NCI-H146 (cell line): ENCODE measurements around the gene HSDL2.
A peak's percentile ranks its signal among the peaks of the same experiment; 100 is the strongest.
"Not testable (repeated sequence)": the region's sequence is repeated elsewhere in the genome, so short reads cannot be mapped to it uniquely, and the experiment has no call there.

Experiments used
- DNase-seq: peaks from one replicate; lab custom pipeline; 2025; lab: John Stamatoyannopoulos, UW

The HSDL2 gene

GRCh38 chr9:112380102-112380824, at the start of gene HSDL2:
Gene HSDL2 (plus strand): TSS chr9:112380108. CDS start chr9:112380164, 56 bp downstream.
- no peak for DNase-seq

- no peak for DNase-seq
These were observed 48.3 kb upstream of the HSDL2 start for GRCh38 chr9:112331674-112331952.

GRCh38 chr9:112332214-112332613, 47.7 kb upstream of the HSDL2 start:
- no peak for DNase-seq

GRCh38 chr9:112332674-112332976, 47.3 kb upstream of the HSDL2 start:
- DNase-seq, result no peak

GRCh38 chr9:112332977-112333638, 46.8 kb upstream of the HSDL2 start, which contains the start of gene PTBP3:
Gene PTBP3 (minus strand): TSS chr9:112333619. CDS start chr9:112297865, 35,754 bp downstream.
- peak; percentile 91 for DNase-seq

GRCh38 chr9:112333639-112334431, 46.1 kb upstream of the HSDL2 start:
- peak; percentile 91 for DNase-seq

GRCh38 chr9:112334432-112334841, 45.5 kb upstream of the HSDL2 start:
- no peak for DNase-seq

- no peak for DNase-seq
These were observed 42.4 kb upstream of the HSDL2 start for GRCh38 chr9:112337547-112337946.

GRCh38 chr9:112338561-112338960, 41.3 kb upstream of the HSDL2 start:
- DNase-seq, result no peak

- DNase-seq, result no peak
These were observed 40.0 kb upstream of the HSDL2 start for GRCh38 chr9:112339886-112340285.

GRCh38 chr9:112341730-112342129, 38.2 kb upstream of the HSDL2 start:
- no peak for DNase-seq

- no peak for DNase-seq
These were observed 31.5 kb upstream of the HSDL2 start for GRCh38 chr9:112348257-112349007.

- no peak for DNase-seq
These were observed 30.9 kb upstream of the HSDL2 start for GRCh38 chr9:112349008-112349333.

GRCh38 chr9:112351184-112351583, 28.7 kb upstream of the HSDL2 start:
- no peak for DNase-seq

- no peak for DNase-seq
These were observed 27.7 kb upstream of the HSDL2 start for GRCh38 chr9:112352209-112352608.

GRCh38 chr9:112354081-112354743, 25.7 kb upstream of the HSDL2 start:
- no peak for DNase-seq

GRCh38 chr9:112355427-112355897, 24.4 kb upstream of the HSDL2 start:
- DNase-seq, result no peak

- DNase-seq, result no peak
These were observed 19.7 kb upstream of the HSDL2 start for GRCh38 chr9:112360047-112360804.

GRCh38 chr9:112361601-112362000, 18.3 kb upstream of the HSDL2 start:
- no peak for DNase-seq

- DNase-seq, result no peak
These were observed 15.1 kb upstream of the HSDL2 start for GRCh38 chr9:112364761-112365160.

- not testable (repeated sequence) for DNase-seq
These were observed 14.7 kb upstream of the HSDL2 start for GRCh38 chr9:112365257-112365656.
